GM18867 (cell line): ENCODE results near the gene HEPHL1.
A peak's percentile ranks its signal among the peaks of the same experiment; 100 is the strongest.
"Not testable (repeated sequence)": the region's sequence is repeated elsewhere in the genome, so short reads cannot be mapped to it uniquely, and the experiment has no call there.

ENCODE experiments used
- ATAC-seq: cut with Tn5 transposase; IDR thresholded peaks from one replicate; pipeline ENCODE4 v1.9.1; 2021; ENCODE audit warnings: mild to moderate bottlenecking, moderate library complexity; ENCODE audit not compliant: unreplicated experiment

The HEPHL1 gene

DNA sequence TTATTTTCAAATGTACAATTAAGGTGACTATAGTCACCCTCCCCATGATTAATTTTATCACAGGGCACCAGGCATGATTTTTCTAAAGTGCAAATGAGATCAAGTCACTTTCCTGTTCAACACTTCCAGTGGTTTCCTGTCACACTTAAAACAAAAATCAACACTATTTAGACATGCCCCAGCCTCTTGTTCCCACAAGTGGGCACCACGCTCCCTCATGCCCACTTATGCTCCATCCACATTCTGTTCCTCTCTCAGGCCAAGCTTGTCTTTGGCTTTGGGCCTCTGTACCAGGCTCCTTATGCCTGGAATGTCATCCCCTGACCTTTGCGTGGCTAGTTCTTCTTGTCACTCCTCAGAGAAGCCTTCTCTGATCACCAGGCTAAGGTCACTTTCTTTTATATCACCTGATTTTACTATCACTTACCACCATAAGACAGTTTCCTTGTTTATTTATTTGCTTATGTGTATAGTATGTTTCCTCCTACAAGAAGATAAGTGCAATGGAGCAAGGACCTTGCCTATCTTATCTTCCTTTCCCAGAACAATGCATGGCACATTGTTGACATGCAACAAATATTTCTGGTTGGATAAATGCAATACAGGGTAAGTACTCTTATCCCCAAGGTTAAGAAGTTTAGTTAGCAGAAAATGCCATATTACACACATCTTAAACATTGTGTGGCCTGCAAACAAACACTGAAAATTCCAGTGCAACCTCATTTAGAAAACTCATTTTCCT, 56.6 kb downstream of the HEPHL1 start:
- ATAC-seq = no peak

- no peak for ATAC-seq
These were observed 63.0 kb downstream of the HEPHL1 start for GRCh38 chr11:94084164-94084563.

DNA sequence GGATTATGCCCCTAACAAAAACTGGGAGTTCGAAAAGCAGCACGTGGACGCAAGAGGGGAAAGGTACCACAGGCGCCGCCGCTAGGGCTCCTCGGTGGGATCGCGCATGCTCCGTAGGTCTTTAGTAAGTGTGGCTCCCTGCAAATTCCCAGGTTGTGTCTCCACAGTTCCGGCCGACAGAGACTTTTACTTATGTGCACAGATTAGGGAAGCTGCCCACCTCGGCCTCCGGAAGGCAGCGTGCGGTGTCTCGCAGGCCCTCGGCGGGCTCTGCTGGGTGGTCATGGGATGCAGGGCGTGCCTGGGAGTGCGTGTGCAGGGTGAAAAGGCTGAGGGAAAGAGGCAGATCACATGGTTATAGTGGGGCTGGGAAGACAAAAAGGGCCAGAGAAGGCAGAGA, 67.8 kb downstream of the HEPHL1 start:
- no peak for ATAC-seq

GRCh38 chr11:94089341-94089740, 68.2 kb downstream of the HEPHL1 start:
- ATAC-seq = no peak

GRCh38 chr11:94090401-94090800, 69.2 kb downstream of the HEPHL1 start:
- ATAC-seq = no peak

GRCh38 chr11:94091091-94091490, 69.9 kb downstream of the HEPHL1 start:
- no peak for ATAC-seq

DNA sequence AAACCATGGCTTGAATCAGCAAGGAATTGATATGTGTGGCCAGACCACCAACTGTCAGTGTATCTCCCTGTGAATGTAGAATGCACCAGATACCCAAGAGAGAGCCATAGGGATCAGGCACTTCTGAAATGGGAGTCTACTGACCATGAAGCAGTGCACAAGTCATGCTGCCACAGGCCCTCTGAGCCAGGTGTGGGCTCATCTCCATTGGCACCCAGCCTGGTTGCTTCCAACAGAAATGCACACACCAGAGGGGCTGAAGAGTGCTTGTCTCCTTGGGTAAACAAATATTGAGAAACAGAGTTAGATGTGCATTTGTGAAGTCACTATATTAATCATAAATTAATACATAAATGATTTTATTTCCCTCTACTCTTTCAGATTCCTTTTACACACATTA, 79.1 kb downstream of the HEPHL1 start:
- ATAC-seq = no peak

DNA sequence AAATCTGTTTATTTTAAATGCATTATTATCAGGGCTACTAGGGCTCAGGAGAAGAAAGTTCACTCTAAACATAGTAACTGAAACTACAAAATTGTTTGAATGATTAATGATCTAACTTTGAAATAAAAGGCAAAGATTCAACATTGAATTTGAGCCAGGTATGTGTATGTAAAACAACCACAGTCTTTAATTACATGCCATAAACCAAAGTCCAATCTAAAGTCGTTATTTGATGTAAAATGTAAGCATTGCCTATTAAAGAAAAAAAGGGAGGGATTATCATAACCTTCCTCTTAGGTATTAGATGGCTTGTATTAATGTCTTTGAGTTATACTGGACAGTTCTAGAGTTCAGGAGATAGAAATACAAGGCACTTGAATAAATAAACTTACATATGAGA, 82.3 kb downstream of the HEPHL1 start:
- no peak for ATAC-seq

- ATAC-seq = no peak
These were observed 83.6 kb downstream of the HEPHL1 start for GRCh38 chr11:94104734-94105133.

GRCh38 chr11:94106716-94107115, 85.6 kb downstream of the HEPHL1 start:
- ATAC-seq = no peak

DNA sequence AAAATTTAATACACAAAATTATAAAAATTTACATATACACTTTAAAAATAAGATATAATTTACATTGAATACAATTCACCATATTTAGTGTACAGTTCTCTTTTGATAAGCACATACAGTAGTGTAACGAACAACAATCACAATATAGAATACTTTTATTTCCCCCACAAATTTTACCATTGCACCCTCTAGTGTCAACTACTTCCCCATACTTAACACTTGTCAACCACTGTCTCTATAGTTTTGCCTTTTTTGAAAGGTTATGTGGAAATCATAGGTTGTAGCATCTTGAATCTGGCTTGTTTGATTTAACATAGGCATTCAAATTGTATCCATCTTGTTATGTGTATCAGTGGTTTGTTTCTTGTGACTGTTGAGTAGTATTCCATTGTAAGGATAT, 86.2 kb downstream of the HEPHL1 start:
- ATAC-seq = no peak

DNA sequence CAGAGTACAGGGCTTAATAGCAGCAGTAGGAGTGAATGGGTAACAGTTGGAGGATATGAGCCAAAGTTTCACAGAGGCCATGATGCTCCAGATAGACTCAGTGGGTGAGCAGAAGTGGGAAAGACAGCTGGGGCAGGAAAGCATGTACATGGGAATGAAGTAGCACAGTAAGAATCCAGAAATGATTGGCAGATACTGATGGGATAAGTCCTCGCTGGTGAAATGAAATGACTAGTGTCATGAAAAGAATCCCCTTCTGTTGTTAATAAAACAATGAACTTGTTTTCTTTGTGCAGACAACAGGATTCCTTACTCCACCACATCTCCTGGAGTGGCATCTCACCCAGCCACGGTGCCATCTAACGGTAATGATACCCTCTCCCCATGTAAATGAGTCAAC, 90.1 kb downstream of the HEPHL1 start:
- no peak for ATAC-seq

- no peak for ATAC-seq
These were observed 90.5 kb downstream of the HEPHL1 start for GRCh38 chr11:94111660-94112059.

DNA sequence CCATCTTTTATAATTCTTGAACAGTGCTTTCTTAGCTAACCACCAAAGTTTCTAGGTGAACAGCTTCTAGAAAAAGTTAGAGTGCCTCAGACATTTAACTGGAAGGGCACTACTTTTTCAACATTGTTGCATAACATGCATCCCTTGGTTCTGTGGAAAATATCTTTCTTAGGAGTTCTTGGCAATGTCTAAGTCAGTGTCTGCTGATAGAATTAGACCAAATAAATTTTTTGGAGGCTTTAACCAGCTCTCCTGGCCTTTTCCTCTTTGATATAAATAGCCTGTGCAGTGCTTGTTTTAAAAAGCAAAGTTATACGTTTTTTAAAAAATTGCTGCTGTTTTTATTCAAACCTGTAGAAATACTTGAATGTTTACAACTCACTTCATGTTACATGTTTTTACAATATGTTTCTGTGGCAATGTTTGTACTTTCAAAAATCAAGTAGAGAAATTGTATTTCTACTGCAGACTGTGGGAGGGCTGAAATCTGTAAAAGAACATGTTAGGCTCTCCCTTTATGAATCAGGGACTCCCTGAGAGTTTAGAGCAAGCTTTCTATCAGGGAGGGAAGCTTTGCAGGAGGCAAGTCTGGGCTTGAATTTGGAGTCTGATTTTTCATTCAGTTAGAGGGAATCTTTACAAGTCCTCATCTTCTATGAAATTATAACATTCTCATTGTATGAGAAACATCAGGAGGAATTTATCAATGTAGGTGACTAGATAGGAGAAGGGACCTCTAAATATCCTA, 91.2 kb downstream of the HEPHL1 start:
- no peak for ATAC-seq

- no peak for ATAC-seq
These were observed 96.0 kb downstream of the HEPHL1 start for GRCh38 chr11:94117197-94117574.

DNA sequence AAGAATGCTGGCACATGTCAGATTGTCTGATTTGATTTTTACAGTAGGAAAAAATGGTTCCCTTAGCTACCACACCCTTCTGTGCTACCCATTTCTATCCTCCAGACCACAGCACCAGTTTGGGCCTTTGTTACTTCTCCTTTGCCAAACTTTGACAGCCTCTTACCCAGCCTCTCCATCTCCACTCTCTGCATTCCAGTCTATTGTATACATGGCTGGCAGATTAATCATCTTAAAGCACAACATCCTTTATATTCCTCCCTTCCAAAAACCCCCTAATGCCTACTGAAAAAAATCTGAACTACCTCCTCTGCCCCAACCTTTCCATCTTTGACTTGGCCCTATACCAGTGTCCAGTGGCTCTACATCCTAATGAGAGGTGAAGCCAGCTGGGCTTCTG, 96.7 kb downstream of the HEPHL1 start:
- no peak for ATAC-seq

GRCh38 chr11:94119676-94120075, 98.5 kb downstream of the HEPHL1 start:
- ATAC-seq = not testable (repeated sequence)

- not testable (repeated sequence) for ATAC-seq
These were observed 99.4 kb downstream of the HEPHL1 start for GRCh38 chr11:94120516-94120915.

DNA sequence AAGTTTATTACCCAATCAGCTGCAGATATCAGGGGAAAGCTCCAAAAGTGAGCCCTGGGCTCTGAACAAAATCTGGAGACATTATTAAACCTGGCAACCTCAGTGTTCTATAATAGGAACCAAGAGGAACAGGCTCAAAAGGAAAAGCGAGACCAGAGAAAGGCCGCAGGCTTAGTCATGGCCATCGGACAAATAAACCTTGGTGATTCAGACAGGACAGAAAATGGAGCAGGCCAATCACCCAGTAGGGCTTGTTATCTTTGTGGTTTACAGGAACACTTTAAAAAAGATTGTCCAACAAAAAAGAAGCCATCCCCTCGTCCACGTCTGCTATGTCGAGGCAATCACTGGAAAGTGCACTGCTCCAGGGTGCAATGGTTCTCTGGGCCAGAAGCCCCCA, 99.8 kb downstream of the HEPHL1 start:
- no peak for ATAC-seq

GRCh38 chr11:94125407-94126115, 104.4 kb downstream of the HEPHL1 start:
- no peak for ATAC-seq

DNA sequence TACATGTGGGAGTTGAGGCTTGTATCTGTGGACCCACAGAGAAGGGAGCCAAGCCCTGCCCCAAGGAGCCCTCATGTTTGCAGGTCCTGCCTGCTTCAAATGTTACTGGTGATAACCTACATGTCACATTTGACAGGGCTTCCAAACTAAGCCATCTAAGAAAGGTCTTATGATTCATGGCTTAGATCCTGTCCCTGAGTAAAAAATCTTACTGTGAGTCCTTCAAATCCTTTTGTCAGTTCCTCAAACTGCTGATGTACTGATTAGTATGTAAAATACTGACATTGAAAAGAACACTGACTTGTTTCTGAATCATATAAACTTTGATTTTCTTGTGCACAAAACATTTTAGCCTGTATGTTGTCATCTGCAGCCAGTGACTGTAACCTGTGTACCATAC, 106.5 kb downstream of the HEPHL1 start:
- no peak for ATAC-seq

DNA sequence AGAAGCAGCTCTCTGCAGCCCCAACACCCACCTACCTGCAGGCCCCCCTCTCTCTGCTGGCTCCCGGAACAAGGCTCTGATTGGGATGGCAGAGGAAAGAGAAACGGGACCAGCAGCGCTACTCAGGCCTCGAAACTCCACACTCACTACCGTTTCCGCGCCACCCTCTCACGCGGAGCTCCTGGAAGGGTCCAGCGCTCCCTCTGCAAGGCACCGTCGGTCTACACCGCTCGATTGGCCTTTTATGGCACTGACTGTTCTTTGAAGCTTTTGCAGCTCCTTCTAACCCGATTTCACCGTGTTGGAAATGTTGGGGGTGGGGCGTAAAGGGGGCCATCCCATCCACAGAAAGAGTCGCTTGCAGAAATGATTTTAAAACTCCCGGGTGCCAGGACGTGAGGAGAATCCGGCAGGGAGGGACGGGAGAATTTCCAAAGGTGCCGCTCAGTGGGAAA, 107.2 kb downstream of the HEPHL1 start:
- ATAC-seq = peak; percentile 24
